ENCODE data around the gene TMEM130. TPM values are rescaled to one million over a fixed set of nuclear protein-coding genes. Genes with fewer than 3 reads are reported as not detected.

TMEM130 gene
- total RNA-seq, 1 experiment from 2014 or later = 1.7 TPM

DNA sequence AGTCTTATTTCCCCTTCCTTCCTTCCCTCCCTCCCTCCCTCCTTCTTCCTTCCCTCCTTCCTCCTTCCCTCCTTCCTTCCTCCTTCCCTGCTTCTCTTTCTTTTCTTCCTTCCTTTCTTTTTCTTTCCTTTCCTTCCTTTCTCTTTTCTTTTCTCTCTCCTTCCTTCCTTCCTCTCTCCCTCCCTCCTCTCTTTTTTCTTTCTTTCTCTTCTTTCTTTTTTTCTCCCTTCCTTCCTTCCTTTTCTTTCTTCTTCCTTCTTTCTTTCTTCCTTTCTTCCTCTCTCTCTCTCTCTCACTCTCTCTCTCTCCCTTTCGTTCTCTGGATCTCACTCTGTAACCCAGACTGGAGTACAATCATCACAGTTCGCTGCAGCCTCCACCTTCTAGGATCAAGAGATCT is 6.2 kb downstream of the TMEM130 start:
- Histone ChIP-seq H2BK20ac (ENCODE audit: low read depth, low read length, poor library complexity, severe bottlenecking) (no peak overlapping the region), H3K23ac (ENCODE audit: insufficient read length, low read depth, low read length) (no peak overlapping the region), H2BK15ac (ENCODE audit: low read depth, low read length) (no peak overlapping the region), H3K4me2 (ENCODE audit: insufficient read depth, insufficient read length, low read length) (no peak overlapping the region), H3K4me1 (ENCODE audit: insufficient read depth, low read length) (no peaks in the 10 kb centered on the region), H3K9ac (ENCODE audit: extremely low read depth, insufficient read length, low read length) (no peak overlapping the region), H2AK5ac (ENCODE audit: insufficient read length, low read length) (no peak overlapping the region), H3K79me1 (ENCODE audit: insufficient read depth, low read depth, low read length, poor library complexity, severe bottlenecking) (no peaks in the 10 kb centered on the region), H2BK12ac (ENCODE audit: insufficient read length, low read depth, low read length) (no peak overlapping the region), H3T11ph (ENCODE audit: low read length) (no peak overlapping the region), H3K56ac (ENCODE audit: insufficient read length, low read depth, low read length) (no peak overlapping the region), H3K4ac (ENCODE audit: low read depth, low read length) (no peak overlapping the region), H4K8ac (replicated peaks; ENCODE audit: insufficient read length, low read depth, low read length) (no peak overlapping the region), H3K79me2 (ENCODE audit: insufficient read depth, low read length) (no peaks in the 10 kb centered on the region), H2BK5ac (ENCODE audit: insufficient read length, low read length) (no peak overlapping the region), H4K91ac (ENCODE audit: insufficient read length, low read depth, low read length) (no peak overlapping the region), H3K23me2 (ENCODE audit: insufficient read length, low read depth, low read length, poor library complexity, severe bottlenecking) (no peaks in the 10 kb centered on the region), H3K9me3 (ENCODE audit: control insufficient read depth, low read depth, low read length) (no peaks in the 10 kb centered on the region), H2AFZ (ENCODE audit: low read length) (no peak overlapping the region), H3K27me3 (ENCODE audit: insufficient read depth, low read length) (peaks cover 2% of the 10 kb centered on the region; the same call in 1 of the 2 replicates), H4K5ac (ENCODE audit: insufficient read length, low read depth, low read length) (no peak overlapping the region), H3K27ac (ENCODE audit: insufficient read length, low read depth, low read length) (no peak overlapping the region), H3K18ac (ENCODE audit: insufficient read length, low read depth, low read length) (no peak overlapping the region), H3K14ac (ENCODE audit: insufficient read depth, low read length) (no peak overlapping the region), H2BK120ac (ENCODE audit: low read depth, low read length, poor library complexity, severe bottlenecking) (no peak overlapping the region), H4K20me1 (ENCODE audit: control insufficient read depth, insufficient read depth, insufficient read length) (no peaks in the 10 kb centered on the region)
- peaks cover 3 to 14% of the 10 kb centered on the region in 2 experiments for H3K4me1 Mint-ChIP-seq
- no peak overlapping the region for H3K27ac Mint-ChIP-seq
- H3K4me3 Mint-ChIP-seq = no peak overlapping the region
- no peak for DNase-seq
- H3K36me3 Mint-ChIP-seq (ENCODE audit: insufficient read depth in 1 of 3, low read depth in 3 of 3) = no peaks in the 10 kb centered on the region
- peaks cover 29% of the 10 kb centered on the region for H3K27me3 Mint-ChIP-seq (ENCODE audit: low read depth)
- no peaks in the 10 kb centered on the region for H3K9me3 Mint-ChIP-seq
- TF ChIP-seq, protein P1, sequence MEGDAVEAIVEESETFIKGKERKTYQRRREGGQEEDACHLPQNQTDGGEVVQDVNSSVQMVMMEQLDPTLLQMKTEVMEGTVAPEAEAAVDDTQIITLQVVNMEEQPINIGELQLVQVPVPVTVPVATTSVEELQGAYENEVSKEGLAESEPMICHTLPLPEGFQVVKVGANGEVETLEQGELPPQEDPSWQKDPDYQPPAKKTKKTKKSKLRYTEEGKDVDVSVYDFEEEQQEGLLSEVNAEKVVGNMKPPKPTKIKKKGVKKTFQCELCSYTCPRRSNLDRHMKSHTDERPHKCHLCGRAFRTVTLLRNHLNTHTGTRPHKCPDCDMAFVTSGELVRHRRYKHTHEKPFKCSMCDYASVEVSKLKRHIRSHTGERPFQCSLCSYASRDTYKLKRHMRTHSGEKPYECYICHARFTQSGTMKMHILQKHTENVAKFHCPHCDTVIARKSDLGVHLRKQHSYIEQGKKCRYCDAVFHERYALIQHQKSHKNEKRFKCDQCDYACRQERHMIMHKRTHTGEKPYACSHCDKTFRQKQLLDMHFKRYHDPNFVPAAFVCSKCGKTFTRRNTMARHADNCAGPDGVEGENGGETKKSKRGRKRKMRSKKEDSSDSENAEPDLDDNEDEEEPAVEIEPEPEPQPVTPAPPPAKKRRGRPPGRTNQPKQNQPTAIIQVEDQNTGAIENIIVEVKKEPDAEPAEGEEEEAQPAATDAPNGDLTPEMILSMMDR (conservative IDR thresholded peaks at IDR 0.05) = no peak
- no CpG with 5 or more reads among the region's 2 CpGs for WGBS (ENCODE audit: extremely low coverage, insufficient read length, low lambda C conversion rate)
